GM21576 (cell line): ENCODE data around the gene DAB1.

ENCODE experiments used
- ATAC-seq: cut with Tn5 transposase; IDR thresholded peaks from one replicate; pipeline ENCODE4 v1.9.1; 2021; ENCODE audit warnings: mild to moderate bottlenecking, moderate library complexity; ENCODE audit not compliant: unreplicated experiment

DAB1 gene

DNA sequence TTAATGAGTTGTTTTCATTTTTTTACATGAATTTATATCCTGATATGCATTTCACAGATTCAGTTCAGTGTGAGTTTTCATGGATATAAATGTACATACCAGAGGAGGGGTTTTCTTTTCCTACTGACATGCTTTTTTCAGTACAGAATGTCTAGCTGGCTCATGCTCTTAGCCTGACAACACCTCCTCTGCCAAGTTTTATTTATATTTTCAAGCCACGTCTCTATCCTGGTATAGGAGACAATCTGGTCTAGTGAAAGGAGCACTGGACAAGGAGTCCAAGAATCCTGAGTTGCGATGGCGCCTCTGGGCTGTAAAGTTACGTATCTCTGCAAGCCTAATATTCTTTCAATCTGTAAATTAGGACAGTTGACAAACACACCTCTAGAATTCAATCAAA is 4.9 kb downstream of the DAB1 start:
- ATAC-seq = no peak

DNA sequence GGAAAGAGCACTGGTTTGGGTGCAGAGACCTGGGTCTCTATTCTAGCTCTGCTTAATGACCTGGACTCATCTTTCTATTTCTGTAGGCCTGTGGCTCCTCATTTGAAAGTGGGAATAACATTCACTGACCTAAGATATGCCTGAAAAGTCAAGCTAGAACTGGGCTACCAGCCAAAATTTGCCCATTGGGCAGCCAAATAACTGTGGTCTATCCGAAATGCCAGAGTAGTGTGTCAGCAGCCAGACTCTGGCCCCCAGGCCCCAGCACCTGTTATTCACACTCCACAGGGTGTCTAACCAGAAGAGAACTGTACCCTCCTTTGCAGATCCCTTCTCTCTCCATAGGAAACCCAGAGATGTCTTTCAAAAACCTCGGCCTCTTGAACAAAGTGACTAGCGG is 12.6 kb downstream of the DAB1 start:
- no peak for ATAC-seq

DNA sequence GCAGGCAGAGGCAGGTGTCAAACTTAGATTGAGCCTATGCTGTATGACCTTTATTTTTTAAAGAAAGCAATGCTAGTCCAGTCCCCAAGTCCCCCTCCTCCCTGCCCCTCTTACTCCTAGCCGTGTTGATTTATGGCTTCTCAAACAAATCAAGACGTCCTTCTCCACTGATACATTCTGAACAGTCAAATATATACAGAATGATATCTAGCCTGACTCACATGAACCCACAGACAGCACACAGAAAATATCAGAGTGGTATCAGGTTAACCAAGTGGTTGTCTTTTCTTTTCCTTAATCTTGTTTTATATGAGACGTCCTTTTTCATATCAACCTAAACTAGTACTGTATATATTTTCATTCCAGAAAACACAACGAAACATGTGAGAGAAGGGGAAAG is 13.4 kb downstream of the DAB1 start:
- no peak for ATAC-seq

DNA sequence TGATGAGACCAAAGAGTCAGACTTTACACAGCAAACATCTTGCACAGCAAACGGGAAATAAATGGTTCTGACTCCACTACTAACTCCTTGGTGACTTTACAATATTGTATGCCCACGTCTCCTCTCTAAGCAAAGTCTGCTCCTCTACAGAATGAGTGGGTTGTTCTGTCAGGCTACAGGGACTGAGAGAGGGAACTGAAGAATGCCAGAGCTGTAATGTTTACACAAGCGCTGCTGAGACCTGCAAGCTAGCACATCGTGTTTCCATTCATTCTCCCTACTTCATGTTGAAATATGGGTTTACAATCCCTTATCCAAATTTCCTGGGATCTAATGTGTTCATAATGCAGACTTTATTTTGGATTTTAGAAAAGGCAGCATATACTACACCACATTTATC is 15.9 kb downstream of the DAB1 start:
- ATAC-seq = no peak

DNA sequence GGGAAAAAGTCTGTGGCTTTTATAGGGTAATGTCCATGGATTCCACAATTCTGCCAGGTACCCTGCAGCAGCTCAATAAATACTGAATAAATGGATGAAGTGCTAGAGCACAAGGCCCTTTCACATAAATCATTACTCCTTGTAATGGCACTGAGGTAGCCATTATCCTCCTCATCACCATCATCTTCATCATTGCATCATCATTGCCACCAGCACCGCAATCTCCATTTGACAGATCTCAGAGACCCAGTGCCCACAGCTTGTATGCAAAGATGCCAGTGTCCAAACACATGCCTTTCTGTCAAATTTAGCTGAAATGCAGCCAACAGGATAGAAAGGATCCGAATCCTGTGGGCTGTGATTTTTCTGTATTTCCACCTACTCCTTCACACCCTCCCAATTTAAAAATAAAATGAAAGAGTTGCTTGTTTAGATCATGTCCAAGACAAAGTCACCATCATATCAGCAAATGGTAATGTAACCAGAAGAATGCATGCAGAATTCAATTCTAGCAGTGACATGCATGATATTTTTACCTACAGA is 17.4 kb downstream of the DAB1 start:
- no peak for ATAC-seq

DNA sequence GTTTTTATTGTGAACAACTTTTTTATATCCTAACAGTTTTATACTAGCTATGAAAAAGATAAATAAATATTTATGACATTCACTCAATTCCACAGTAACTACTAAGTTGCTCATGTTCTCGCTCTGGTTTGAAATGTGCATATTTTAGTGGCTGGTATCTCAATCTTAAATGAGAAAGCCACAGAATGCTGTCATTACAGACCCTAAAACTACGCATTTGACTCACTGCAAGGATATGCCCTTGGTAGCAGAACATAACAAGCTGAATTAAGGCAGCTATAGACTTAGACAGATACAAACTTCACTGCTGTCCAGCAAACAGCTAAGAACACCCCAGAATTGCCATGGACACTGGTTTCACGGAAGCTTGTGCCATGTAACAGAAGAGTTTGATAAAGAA is 19.0 kb downstream of the DAB1 start:
- ATAC-seq = no peak

DNA sequence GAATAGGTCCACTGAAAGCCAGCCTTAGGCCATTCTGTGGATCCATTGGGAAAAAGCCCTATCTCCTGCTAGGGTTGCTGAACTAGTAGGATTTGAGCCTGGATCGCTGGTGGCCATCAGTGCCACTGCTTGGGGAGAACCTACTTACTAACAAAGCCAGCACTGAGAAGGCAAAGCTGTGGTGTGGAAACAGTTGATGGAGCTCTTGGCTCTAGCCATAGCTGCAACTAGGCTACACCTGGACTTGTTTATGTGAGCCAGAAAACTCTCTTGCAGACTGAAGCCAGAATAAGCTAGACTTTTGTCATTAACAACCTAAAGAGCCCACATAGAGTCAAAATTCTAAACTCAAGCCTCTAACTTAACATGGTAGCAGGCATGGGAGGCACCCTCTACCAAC is 20.7 kb downstream of the DAB1 start:
- no peak for ATAC-seq

DNA sequence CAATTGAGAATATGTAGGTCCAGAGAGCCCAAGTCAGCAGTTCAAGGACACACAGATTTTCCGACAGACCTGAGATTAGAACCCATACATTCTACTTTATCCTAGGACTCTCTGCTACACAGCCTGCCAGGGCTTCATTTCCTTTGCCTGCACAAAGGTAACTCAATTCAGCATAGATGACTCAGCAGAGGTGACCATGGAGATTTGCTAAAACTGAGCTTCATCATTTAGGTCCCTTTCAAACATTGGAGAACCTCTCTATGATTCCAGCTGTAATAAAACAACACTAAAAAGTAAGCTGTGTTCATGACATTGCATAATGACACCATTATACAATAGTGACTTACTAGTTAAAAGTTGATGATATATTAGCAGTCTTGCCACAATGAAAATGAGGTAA is 22.2 kb downstream of the DAB1 start:
- ATAC-seq = no peak

DNA sequence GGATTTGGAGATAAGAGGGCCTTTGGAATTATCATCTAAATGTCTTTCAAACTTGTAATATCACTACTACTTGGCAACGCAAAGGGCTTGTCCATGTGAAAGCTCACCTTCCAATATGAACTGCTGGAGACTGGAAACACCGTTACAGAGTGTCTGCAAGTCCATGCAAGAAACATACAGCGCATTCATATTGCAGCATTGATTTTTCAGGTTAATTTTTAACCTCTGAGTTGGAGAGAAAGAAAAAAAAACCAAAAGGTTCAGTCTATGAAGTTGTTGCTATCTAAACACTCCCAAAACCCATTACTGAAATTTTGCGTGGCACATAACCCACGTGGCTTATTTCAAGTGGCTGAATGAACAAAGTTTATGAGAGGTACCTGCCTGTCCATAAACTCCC is 23.8 kb downstream of the DAB1 start:
- ATAC-seq = no peak

DNA sequence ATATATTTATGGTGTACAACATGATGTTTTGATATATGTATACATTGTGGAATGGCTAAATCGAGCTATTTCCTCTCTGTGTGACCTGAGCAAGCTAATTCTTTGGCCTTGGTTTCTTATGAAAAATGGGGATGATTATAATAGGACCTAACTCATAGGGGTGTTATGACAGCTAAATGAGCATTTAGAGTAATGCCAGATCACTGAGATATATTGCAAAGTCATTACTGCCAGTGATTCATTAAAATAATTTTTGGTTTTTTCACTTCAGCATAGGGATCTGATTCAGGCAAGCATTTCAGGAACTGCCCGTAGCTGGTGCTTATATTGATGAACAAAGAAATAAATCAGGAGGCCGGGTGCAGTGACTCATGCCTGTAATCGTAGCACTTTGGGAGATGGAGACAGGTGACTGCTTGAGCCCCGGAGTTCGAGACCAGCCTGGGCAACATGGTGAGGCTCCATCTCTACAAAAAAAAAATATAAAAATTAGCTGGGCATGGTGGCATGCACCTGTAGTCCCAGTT is 30.7 kb downstream of the DAB1 start:
- ATAC-seq = no peak

DNA sequence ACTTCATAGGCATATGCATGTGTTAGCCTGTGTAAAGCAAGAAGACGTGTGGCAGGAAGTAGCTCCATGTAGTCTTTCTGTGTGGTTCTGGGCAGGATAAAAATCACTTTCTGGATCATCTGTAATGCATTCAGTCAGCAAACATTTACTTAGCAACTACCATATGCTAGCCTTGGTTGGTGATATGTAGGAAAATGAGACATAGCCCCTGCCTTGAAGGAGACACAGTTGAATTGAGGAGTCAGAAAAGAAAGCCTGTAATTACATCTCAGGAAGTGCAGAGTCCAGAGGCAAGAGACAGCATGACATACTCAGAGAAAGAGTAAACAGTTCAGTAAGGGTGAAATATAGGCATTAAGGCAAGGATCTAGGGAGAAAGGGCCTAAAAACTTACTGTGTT is 38.5 kb downstream of the DAB1 start:
- no peak for ATAC-seq

DNA sequence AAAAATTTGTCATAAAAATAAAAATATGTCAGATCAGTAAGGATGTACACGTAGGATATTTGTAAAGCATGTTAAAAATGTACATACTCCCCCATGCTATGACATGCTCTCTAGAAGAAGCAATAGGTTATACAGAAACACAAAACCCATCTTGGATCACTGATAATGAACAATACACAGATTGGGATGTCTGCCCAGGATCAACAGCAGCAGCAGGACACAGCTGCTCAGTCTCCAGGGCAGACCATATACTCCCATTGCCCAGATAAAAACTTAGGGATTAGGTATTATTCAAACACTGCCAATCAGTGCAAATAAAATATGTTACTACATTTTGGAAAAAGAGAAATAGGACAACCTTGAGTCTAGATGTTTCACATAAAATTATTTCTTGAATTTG is 39.0 kb downstream of the DAB1 start:
- ATAC-seq = no peak

DNA sequence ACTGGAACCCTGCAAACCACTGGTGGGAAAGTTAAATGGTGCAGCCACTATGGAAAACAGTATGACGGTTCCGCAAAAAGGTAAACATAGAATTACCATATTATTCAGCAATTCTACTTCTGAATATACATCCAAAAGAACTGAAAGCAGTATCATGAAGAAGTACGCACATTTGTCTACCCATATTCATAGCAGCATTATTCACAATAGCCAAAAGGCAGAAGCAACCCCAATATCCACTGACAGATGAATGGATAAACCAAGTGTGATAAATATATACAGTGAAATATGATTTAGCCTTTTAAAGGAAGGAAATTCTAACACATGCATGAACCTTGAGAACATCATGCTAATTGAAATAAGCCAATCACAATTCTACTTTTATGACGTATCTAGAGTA is 39.6 kb downstream of the DAB1 start:
- no peak for ATAC-seq

DNA sequence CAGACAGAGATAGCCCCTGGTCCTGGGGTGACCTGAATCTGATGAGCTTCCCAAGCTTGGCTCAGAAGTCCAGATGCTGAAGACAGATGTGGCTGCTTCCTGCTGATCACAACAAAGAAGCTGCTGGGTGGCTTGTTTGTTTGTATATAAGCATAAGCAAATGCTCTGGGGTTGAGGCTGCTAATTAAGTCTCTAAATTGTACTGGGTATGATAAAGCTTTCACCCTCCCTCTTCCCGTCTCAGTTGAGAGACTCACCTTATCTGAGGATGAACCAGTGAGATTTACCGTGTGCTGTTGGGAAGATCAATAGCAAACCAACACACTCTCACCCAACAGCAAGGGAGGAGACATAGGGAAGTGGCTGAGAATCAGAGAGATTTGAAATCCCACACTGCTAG is 42.0 kb downstream of the DAB1 start:
- no peak for ATAC-seq

DNA sequence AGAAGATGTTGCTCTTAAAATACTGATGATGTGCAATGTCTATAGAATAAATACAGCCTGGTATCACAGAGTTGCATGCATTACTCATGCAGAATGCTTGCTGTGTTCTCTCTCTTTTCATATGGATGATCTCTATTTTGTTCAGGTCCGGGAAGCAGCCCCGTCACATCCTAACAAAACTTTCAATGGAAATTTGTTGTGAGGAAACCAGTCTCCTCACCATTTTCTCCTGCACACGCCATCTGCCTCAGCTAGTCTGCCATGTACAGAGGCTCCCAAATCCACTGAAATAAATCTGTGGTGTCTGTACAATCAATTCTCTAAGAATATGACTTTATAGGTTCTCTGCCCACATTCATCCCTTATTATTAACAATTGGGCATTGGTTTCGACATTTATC is 42.4 kb downstream of the DAB1 start:
- ATAC-seq = no peak

DNA sequence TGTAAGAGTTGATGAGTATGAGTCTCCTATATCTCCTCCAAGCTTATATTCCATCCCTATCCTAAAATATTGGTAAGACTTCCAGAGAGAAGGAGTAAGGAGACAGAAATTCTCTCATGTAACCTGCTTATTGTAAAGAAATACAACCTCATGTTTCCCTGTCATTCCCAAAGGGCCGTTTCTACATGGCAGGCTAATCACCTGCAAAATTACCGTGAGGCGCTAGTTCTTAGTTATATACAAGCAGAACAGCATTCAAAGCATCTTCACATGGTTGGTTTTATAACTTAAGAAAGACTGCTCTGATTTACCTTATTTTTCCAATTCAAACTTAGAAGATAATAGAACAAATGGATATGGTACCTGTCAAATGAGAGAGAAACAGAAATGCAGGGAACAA is 42.9 kb downstream of the DAB1 start:
- ATAC-seq = no peak

DNA sequence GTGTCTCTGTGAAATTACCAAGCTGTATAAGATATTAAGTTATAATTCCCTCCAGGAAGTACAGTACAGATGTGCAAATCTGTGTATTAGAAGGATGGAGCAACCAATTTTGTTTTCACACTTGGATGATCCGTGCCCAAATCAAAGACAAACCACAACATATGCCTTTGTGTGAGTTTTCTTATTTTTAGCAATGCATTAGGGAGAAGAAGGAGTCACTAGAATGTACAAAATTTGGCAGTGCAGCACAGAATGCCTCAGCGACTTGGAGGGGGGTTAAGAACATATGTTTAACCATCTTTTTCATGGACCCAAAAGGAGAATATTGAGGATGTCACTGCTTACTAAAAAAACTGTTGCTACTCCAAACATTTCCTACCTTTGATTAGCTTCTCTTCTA is 45.3 kb downstream of the DAB1 start:
- ATAC-seq = no peak

DNA sequence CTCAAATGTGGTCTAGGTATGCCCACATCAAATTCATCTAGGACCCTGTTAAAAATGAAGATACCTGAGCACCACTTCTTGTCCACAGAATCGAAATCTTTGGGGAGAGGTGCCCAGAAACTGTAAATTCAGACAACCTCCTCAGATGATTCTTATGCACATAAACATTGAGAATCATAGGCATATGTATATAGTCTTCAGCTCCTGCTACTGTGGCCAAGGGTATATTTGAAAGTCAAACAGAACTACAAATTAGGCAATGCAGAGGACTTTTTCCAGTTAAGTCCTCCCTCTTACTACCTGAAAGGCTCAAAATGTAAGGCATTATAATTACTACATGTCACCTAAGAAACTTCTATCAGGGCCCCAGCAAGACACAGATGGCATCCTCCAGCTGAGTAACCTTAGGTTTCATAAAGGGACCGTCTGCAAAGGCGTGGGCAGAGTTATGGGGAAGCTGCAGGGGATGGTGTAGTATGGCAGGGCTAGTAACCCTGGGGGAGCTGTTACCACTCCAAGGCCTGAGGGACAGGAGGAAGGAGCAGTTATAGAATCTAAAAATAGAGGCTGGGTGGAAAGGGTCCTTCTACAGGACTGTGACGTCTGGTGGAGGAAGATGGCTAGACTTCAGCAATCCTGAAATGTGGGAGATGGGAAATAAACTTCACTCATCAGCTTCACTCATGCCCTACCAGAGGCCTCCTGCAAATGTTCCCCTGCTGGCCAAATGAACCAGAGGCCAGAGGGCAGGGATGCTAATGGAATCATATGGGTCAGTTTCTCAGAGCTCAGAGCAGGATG is 46.3 kb downstream of the DAB1 start:
- ATAC-seq = no peak

DNA sequence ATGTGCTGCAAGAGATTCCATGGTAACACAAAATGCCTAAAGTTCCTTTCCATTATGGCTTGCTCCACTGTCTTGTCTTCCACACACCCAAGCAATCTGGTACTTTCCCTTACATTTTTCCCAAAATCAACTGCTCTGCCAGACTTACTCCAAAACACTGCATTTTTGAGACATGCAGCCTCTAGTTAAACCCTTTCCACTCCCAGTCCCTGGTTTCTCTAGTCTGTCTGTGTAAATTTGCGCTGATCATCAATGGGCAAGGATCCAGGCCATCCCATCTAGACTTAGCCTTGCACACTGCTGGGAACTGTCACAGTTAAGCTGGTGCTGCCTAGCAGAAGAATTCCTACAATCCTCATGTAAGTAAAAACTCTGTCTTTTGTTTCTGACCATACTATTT is 47.8 kb downstream of the DAB1 start:
- no peak for ATAC-seq

DNA sequence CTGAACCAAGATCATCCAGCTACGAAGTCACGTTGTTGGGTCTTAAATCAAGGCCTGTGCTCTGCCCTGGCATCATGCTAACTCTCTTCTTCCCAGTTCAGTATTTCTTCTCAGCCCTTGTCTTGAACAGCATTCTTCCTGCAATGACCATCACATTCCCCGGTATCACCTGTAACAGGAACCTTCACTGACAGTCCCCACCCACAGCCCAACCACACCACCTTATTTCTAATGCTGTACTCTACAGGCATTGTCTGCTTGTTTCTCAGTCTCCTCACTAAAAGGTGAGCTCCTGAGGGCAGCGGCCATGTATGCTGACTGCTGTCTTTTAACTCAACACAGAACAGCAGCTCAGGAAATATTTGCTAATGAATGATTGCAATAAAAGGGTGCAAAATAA is 54.0 kb downstream of the DAB1 start:
- no peak for ATAC-seq

DNA sequence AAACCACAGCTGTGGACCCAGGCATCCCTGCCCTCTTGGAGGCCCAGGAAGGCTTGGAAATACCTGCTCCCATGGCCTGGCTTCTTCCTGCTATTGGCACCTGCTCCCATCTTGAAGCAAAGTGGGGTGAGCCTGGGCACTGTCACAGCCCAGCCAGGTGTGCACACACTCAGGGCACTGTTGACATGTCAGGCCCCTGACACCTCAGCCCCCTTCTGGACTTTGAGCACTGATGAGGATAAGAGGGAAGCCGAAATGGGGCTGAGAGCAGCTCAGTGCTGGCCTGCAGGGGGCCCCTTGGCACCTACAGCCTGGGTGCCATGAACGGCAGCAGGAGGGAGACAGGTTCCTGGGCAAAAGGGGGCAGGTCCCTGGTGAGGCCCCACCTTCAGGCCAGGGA is 55.9 kb downstream of the DAB1 start:
- ATAC-seq = no peak

DNA sequence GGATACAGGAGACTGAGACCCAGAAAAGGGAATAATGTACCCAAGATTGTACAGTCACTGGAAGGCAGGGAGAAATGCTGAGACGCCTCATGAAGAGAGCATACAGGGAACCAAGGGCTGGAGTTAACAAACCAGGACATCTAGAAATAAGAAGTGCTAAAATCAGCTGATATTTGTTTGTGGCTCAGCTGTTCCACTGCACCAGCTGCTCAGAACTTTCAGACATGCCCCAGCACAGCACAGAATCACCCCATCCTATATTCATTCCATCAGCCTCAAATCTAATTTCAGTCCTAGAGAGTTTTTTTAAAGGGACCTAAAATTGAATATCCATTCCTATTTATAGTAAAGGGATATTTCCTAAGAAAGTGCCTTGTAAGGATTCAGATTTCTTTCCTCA is 60.2 kb downstream of the DAB1 start:
- no peak for ATAC-seq

DNA sequence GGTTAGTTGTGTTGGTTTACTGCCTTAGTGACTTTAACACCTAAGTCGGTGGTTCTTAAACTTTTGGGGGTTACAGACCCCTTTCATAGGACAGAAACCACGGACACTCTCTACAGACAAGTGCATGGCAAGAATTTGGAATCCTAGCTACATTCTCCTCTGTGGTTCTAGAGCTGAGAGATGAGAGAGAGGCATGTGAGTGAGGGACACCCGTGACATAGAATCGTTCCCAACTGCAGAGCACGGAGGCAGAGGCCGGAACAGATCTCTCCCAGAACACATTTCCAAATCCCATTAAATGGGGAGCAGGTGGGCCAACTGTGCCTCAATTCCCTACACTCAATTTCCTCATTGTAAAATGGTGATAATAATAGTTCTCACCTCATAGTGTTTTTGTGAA is 60.7 kb downstream of the DAB1 start:
- ATAC-seq = no peak
